ENCODE results near the gene FAM161A.
A peak's percentile ranks its signal among the peaks of the same experiment; 100 is the strongest.
"Not testable (repeated sequence)": the region's sequence is repeated elsewhere in the genome, so short reads cannot be mapped to it uniquely, and the experiment has no call there.

FAM161A gene

GRCh38 chr2:61833971-61834370, 19.9 kb downstream of the FAM161A start:
- no peak for DNase-seq

GRCh38 chr2:61832183-61832841, 21.5 kb downstream of the FAM161A start:
- no peak for DNase-seq

- DNase-seq, result no peak
These were observed 31.6 kb downstream of the FAM161A start for GRCh38 chr2:61822255-61822654.

GRCh38 chr2:61816480-61817355, 37.1 kb downstream of the FAM161A start:
- DNase-seq, result no peak

GRCh38 chr2:61814539-61815160, 39.2 kb downstream of the FAM161A start:
- DNase-seq, result no peak

GRCh38 chr2:61813314-61813713, 40.5 kb downstream of the FAM161A start:
- not testable (repeated sequence) for DNase-seq

GRCh38 chr2:61811821-61812220, 42.0 kb downstream of the FAM161A start:
- DNase-seq, result no peak

- DNase-seq, result not testable (repeated sequence)
These were observed 43.7 kb downstream of the FAM161A start for GRCh38 chr2:61810203-61810602.

- not testable (repeated sequence) for DNase-seq
These were observed 45.2 kb downstream of the FAM161A start for GRCh38 chr2:61808693-61809092.

GRCh38 chr2:61807036-61807757, 46.7 kb downstream of the FAM161A start:
- DNase-seq, result no peak

- DNase-seq, result no peak
These were observed 51.3 kb downstream of the FAM161A start for GRCh38 chr2:61802548-61802947.

- no peak for DNase-seq
These were observed 54.8 kb downstream of the FAM161A start for GRCh38 chr2:61799099-61799498.

GRCh38 chr2:61797446-61797845, 56.4 kb downstream of the FAM161A start:
- not testable (repeated sequence) for DNase-seq

- no peak for DNase-seq
These were observed 58.5 kb downstream of the FAM161A start for GRCh38 chr2:61795408-61795807.

- DNase-seq, result peak; percentile 58
These were observed 60.4 kb downstream of the FAM161A start for GRCh38 chr2:61793389-61793836.

GRCh38 chr2:61792355-61792890, 61.4 kb downstream of the FAM161A start:
- DNase-seq, result no peak

- no peak for DNase-seq
These were observed 63.9 kb downstream of the FAM161A start for GRCh38 chr2:61789807-61790602.

- DNase-seq, result no peak
These were observed 65.8 kb downstream of the FAM161A start for GRCh38 chr2:61787941-61788563.

GRCh38 chr2:61786876-61787275, 67.0 kb downstream of the FAM161A start:
- no peak for DNase-seq

GRCh38 chr2:61785583-61785982, 68.3 kb downstream of the FAM161A start:
- DNase-seq, result no peak

GRCh38 chr2:61784643-61785042, 69.2 kb downstream of the FAM161A start:
- no peak for DNase-seq

Data from stimulated activated CD4-positive, alpha-beta T cell treated with anti-CD3 and anti-CD28 coated beads, Interleukin-12 subunit alpha, Interleukin-12 subunit beta, amount 100 ng/mL, for 4 hours (primary cell).